ENCODE measurements around the gene GPR108. TPM values are rescaled to one million over a fixed set of nuclear protein-coding genes. Genes with fewer than 3 reads are reported as not detected.

The GPR108 gene
- total and polyA plus RNA-seq, 7 experiments from 2014 or later = 36.1 to 96.5 (median 66.1) TPM

- Histone ChIP-seq H3K27ac (ENCODE audit: low read depth, low read length) (no peak overlapping the region), H3K27me3 (ENCODE audit: control insufficient read depth in 2 of 2, insufficient read depth in 2 of 2, low read length in 2 of 2) (no peaks in the 10 kb centered on the region), H3K36me3 (ENCODE audit: control insufficient read depth in 2 of 3, insufficient read depth in 3 of 3, low read length in 3 of 3) (peaks cover 0 to under 1% (median 0%) of the 10 kb centered on the region in 3 experiments), H3K9me3 (ENCODE audit: control insufficient read depth in 2 of 3, low read length in 3 of 3) (no peaks in the 10 kb centered on the region), H3K4me3 (ENCODE audit: low read length) (no peak overlapping the region), H3K4me1 (ENCODE audit: control insufficient read depth in 2 of 2, insufficient read depth in 2 of 2, low read length in 2 of 2) (no peaks in the 10 kb centered on the region)
- Mint-ChIP-seq H3K9me3 (no peaks in the 10 kb centered on the region), H3K36me3 (no peaks in the 10 kb centered on the region), H3K4me1 (peaks cover 10 to 32% (median 25%) of the 10 kb centered on the region in 7 donors), H3K27me3 (no peaks in the 10 kb centered on the region), H3K27ac (no peak overlapping the region), H3K4me3 (no peak overlapping the region)
- CTCF ChIA-PET = interaction anchor here (0.6 kb wide), 1 partner anchor 440 kb away, joined by 5 read pairs; no protein-coding TSS in a partner anchor
- POLR2A ChIA-PET = interaction anchor here (0.6 to 0.7 kb wide), 3 partner anchors 13 to 689 kb away, joined by 3 to 5 read pairs (median 3); no protein-coding TSS in a partner anchor
- DNase-seq (no peak), ATAC-seq (no peak)
- intact Hi-C loops (cut with micrococcal nuclease) = no loop called here
Measured at GRCh38 chr19:6724631-6725492, 12.5 kb downstream of the GPR108 start.

GRCh38 chr19:6723738-6724137 is 13.6 kb downstream of the GPR108 start:
- H3K27ac Mint-ChIP-seq = peak overlapping the region in 1 of 9 donors; percentile 6
- intact Hi-C loops (cut with micrococcal nuclease) = no loop called here
- Histone ChIP-seq H3K27me3 (ENCODE audit: control insufficient read depth in 2 of 2, insufficient read depth in 2 of 2, low read length in 2 of 2) (no peaks in the 10 kb centered on the region), H3K9me3 (ENCODE audit: control insufficient read depth in 2 of 3, low read length in 3 of 3) (no peaks in the 10 kb centered on the region), H3K4me3 (ENCODE audit: low read length) (no peak overlapping the region), H3K36me3 (ENCODE audit: control insufficient read depth in 2 of 3, insufficient read depth in 3 of 3, low read length in 3 of 3) (no peaks in the 10 kb centered on the region), H3K4me1 (ENCODE audit: control insufficient read depth in 2 of 2, insufficient read depth in 2 of 2, low read length in 2 of 2) (no peaks in the 10 kb centered on the region), H3K27ac (ENCODE audit: low read depth, low read length) (no peak overlapping the region)
- no peaks in the 10 kb centered on the region for H3K27me3 Mint-ChIP-seq
- peak overlapping the region in 2 of 10 donors; percentile 4 to 60 for H3K4me3 Mint-ChIP-seq
- DNase-seq (no peak), ATAC-seq (no peak)
- no peaks in the 10 kb centered on the region for H3K36me3 Mint-ChIP-seq
- ChIA-PET CTCF (interaction anchor here (0.6 kb wide), 1 partner anchor 920 kb away, joined by 5 read pairs; no protein-coding TSS in a partner anchor), POLR2A (interaction anchor here (0.6 kb wide), 1 partner anchor 15 kb away, joined by 3 read pairs; no protein-coding TSS in a partner anchor)
- peaks cover 10 to 36% (median 25%) of the 10 kb centered on the region in 7 donors for H3K4me1 Mint-ChIP-seq
- H3K9me3 Mint-ChIP-seq = no peaks in the 10 kb centered on the region

DNA sequence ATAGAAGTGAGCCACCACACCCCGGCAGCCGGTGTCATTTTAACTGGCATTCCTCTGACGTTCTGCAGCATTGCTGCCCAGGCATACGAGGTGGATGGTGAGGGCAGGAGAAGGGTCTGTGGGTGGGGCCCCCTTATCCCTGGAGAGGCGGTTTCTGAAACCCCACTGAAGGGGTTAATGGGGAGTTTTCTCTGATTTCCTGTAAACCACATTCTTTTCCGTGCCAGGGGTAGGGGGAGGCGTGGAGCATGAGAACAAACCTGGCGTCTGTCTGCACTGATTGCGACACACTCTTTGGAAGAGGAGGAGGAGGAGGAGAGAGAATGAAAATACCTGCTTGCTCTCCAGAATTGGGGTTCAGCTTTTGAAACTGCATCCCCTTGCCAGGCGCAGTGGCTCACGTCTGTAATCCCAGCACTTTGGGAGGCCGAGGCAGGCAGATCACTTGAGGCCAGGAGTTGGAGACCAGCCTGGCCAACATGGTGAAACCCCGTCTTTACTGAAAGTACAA is 14.2 kb downstream of the GPR108 start:
- H3K4me3 ChIP-seq (ENCODE audit: low read length) = no peak overlapping the region
- ChIA-PET CTCF (no interaction called here), POLR2A (no interaction called here)
- Mint-ChIP-seq H3K4me3 (peak overlapping the region in 1 of 10 donors; percentile 48), H3K27me3 (no peaks in the 10 kb centered on the region), H3K4me1 (peaks cover 10 to 36% (median 25%) of the 10 kb centered on the region in 7 donors), H3K9me3 (no peaks in the 10 kb centered on the region), H3K27ac (peak overlapping the region in 1 of 9 donors; percentile 37), H3K36me3 (no peaks in the 10 kb centered on the region)
- H3K36me3 ChIP-seq (ENCODE audit: control insufficient read depth in 2 of 3, insufficient read depth in 3 of 3, low read length in 3 of 3) = no peaks in the 10 kb centered on the region
- intact Hi-C loops (cut with micrococcal nuclease) = no loop called here
- no peaks in the 10 kb centered on the region for H3K27me3 ChIP-seq (ENCODE audit: control insufficient read depth in 2 of 2, insufficient read depth in 2 of 2, low read length in 2 of 2)
- H3K4me1 ChIP-seq (ENCODE audit: control insufficient read depth in 2 of 2, insufficient read depth in 2 of 2, low read length in 2 of 2) = no peaks in the 10 kb centered on the region
- ATAC-seq = no peak
- no peak for DNase-seq
- no peak overlapping the region for H3K27ac ChIP-seq (ENCODE audit: low read depth, low read length)
- no peaks in the 10 kb centered on the region for H3K9me3 ChIP-seq (ENCODE audit: control insufficient read depth in 2 of 3, low read length in 3 of 3)

DNA sequence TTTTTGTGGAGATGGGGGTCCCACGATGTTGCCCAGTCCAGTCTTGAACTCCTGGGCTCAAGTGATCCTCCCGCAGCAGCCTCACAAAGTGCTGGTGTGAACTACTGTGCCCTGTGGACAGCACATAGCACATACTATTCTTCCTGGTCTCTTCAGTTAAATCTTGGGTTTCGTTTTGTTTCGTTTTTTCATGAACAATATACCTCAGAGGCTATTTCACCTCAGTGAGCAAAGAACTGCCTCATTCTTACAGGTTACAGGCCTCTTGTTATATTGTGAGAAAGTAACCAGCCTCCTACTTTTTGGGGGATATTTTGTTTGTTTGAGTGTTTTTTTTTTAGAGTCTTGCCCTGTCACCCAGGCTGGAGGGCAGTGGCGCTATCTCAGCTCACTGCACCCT is 15.6 kb downstream of the GPR108 start:
- intact Hi-C loops (cut with micrococcal nuclease) = no loop called here
- no peak for ATAC-seq
- Mint-ChIP-seq H3K27me3 (peaks cover 0 to 4% (median 0%) of the 10 kb centered on the region in 5 donors), H3K36me3 (no peaks in the 10 kb centered on the region), H3K27ac (peak overlapping the region in 1 of 9 donors; percentile 7), H3K4me1 (peaks cover 15 to 40% (median 32%) of the 10 kb centered on the region in 7 donors), H3K4me3 (no peak overlapping the region), H3K9me3 (peaks cover 0 to 4% (median 0%) of the 10 kb centered on the region in 11 donors)
- H3K27me3 ChIP-seq (ENCODE audit: control insufficient read depth in 2 of 2, insufficient read depth in 2 of 2, low read length in 2 of 2) = no peaks in the 10 kb centered on the region
- H3K9me3 ChIP-seq (ENCODE audit: control insufficient read depth in 2 of 3, low read length in 3 of 3) = no peaks in the 10 kb centered on the region
- H3K4me3 ChIP-seq (ENCODE audit: low read length) = no peak overlapping the region
- ChIA-PET CTCF (no interaction called here), POLR2A (no interaction called here)
- no peaks in the 10 kb centered on the region for H3K4me1 ChIP-seq (ENCODE audit: control insufficient read depth in 2 of 2, insufficient read depth in 2 of 2, low read length in 2 of 2)
- H3K27ac ChIP-seq (ENCODE audit: low read depth, low read length) = no peak overlapping the region
- H3K36me3 ChIP-seq (ENCODE audit: control insufficient read depth in 2 of 3, insufficient read depth in 3 of 3, low read length in 3 of 3) = no peaks in the 10 kb centered on the region
- no peak for DNase-seq

DNA sequence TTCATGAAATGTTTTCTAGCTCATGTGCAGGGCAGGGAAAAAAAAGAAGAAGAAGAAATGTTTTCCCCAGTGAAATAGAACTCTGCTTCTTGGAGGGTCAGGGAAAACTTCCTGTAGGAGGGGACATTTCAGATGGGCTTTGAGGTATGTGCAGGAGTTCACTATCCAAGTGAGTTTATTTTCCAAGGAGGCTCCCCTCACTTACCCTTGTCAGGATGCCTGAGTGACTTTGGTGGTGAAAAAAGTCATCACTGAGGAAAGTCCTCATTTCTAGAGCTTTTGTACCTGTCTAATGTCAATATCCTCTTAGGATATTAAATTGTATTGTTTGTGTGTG is 16.3 kb downstream of the GPR108 start:
- Mint-ChIP-seq H3K4me3 (no peak overlapping the region), H3K27ac (no peak overlapping the region), H3K9me3 (peaks cover 0 to 4% (median 0%) of the 10 kb centered on the region in 11 donors), H3K27me3 (peaks cover 0 to 4% (median 0%) of the 10 kb centered on the region in 5 donors), H3K36me3 (no peaks in the 10 kb centered on the region), H3K4me1 (peaks cover 15 to 40% (median 32%) of the 10 kb centered on the region in 7 donors)
- no peak overlapping the region for H3K4me3 ChIP-seq (ENCODE audit: low read length)
- no peaks in the 10 kb centered on the region for H3K27me3 ChIP-seq (ENCODE audit: control insufficient read depth in 2 of 2, insufficient read depth in 2 of 2, low read length in 2 of 2)
- no peak for DNase-seq
- no peaks in the 10 kb centered on the region for H3K36me3 ChIP-seq (ENCODE audit: control insufficient read depth in 2 of 3, insufficient read depth in 3 of 3, low read length in 3 of 3)
- ChIA-PET POLR2A (no interaction called here), CTCF (no interaction called here)
- no peak for ATAC-seq
- no peak overlapping the region for H3K27ac ChIP-seq (ENCODE audit: low read depth, low read length)
- H3K9me3 ChIP-seq (ENCODE audit: control insufficient read depth in 2 of 3, low read length in 3 of 3) = no peaks in the 10 kb centered on the region
- no peaks in the 10 kb centered on the region for H3K4me1 ChIP-seq (ENCODE audit: control insufficient read depth in 2 of 2, insufficient read depth in 2 of 2, low read length in 2 of 2)
- intact Hi-C loops (cut with micrococcal nuclease) = no loop called here

DNA sequence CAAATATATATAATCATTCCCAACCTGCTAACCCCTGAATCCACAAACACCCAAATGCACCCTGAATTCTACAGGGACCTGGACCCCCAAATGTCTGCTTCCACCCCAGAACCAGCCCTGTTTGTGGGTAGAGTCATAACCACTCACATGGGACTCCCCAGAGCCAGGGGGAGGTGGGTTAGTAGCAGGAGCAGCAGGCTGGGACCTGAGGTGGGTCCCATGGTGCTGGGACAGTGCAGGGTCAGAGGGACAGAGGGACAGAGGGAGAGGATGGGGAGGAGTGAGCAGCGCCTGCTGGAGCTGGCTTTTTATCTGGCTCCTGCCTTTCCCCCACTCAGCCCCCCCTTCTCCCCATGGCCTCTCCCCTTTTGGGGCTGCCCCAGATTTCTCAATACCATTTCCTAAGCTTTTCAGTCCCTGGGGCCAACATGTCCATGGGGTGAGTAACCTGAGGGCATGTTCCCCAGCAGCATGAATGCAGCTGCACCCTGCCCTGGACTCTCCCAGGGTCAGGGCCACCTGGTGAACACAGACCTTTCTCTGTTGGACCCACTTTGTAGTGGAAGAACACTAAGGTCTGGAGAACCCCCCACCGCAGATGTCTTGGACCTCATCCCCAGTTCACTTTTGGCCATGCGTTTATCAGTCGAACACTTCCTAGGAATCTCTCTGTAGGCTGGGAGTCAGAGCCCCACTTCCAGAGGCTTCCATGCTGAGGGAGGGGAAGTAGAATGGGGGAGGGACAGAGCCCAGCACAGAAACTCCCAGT is 16.8 kb downstream of the GPR108 start, which contains the start of gene C3:
TSS of gene C3 (minus strand) at position 282 of the 769 bp plus-strand sequence. CDS start at position 221, 61 bp downstream.
- no peaks in the 10 kb centered on the region for H3K36me3 ChIP-seq (ENCODE audit: control insufficient read depth in 2 of 3, insufficient read depth in 3 of 3, low read length in 3 of 3)
- ChIA-PET POLR2A (no interaction called here), CTCF (no interaction called here)
- peak within 1 kb of the TSS in 3 of 9 donors; percentile 1 to 47 (median 11) for H3K27ac Mint-ChIP-seq
- H3K4me1 Mint-ChIP-seq = peaks cover 15 to 39% (median 30%) of the 10 kb centered on the region in 7 donors
- peaks cover 0 to 4% (median 0%) of the 10 kb centered on the region in 5 donors for H3K27me3 Mint-ChIP-seq
- no peaks in the 10 kb centered on the region for H3K9me3 ChIP-seq (ENCODE audit: control insufficient read depth in 2 of 3, low read length in 3 of 3)
- no peaks in the 10 kb centered on the region for H3K4me1 ChIP-seq (ENCODE audit: control insufficient read depth in 2 of 2, insufficient read depth in 2 of 2, low read length in 2 of 2)
- H3K27me3 ChIP-seq (ENCODE audit: control insufficient read depth in 2 of 2, insufficient read depth in 2 of 2, low read length in 2 of 2) = no peaks in the 10 kb centered on the region
- H3K4me3 Mint-ChIP-seq = no peak within 1 kb of the TSS
- no peaks in the 10 kb centered on the region for H3K36me3 Mint-ChIP-seq
- H3K4me3 ChIP-seq (ENCODE audit: low read length) = no peak within 1 kb of the TSS
- H3K9me3 Mint-ChIP-seq = peaks cover 0 to 4% (median 0%) of the 10 kb centered on the region in 11 donors
- no peak within 1 kb of the TSS for H3K27ac ChIP-seq (ENCODE audit: low read depth, low read length)
- DNase-seq (no peak), ATAC-seq (peak; percentile 75)
- intact Hi-C loops (cut with micrococcal nuclease) = no loop called here
